AG04450 (cell line): Measurements from ENCODE around the gene ATF6B. TPM values are rescaled to one million over a fixed set of nuclear protein-coding genes. Genes with fewer than 3 reads are reported as not detected.

Experiments used
- CTCF ChIA-PET: fragments of 300-600, 350-600 bp; formaldehyde crosslinking; extraction: SDS; loops from one replicate; lab custom pipeline; 2022; ENCODE audit warnings: antibody characterized with exemption, inconsistent platforms; lab: Charles Lee
- POLR2A ChIA-PET: fragments of 350-600 bp; formaldehyde crosslinking; extraction: SDS; loops from one replicate; lab custom pipeline; 2021; ENCODE audit warnings: antibody characterized with exemption, inconsistent platforms; lab: Yijun Ruan, JAX
- DNase-seq: peaks from one replicate; pipeline ENCODE4 v3.0.0-alpha.2; 2011; ENCODE audit warnings: low read depth, low spot score
- H3K27ac ChIP-seq: one replicate; pipeline ENCODE4 v1.5.1; 2012; ENCODE audit warnings: low read depth, low read length, control low read depth
- H3K27me3 ChIP-seq: one replicate; pipeline ENCODE4 v1.6.0; 2012; ENCODE audit warnings: low read length; ENCODE audit not compliant: control insufficient read depth, insufficient read depth
- H3K4me3 ChIP-seq: 2 replicates; pipeline ENCODE4 v1.5.1; 2011; ENCODE audit warnings: mild to moderate bottlenecking, low read depth, low read length, control low read depth
- H3K9me3 ChIP-seq: 2 replicates; pipeline ENCODE4 v1.5.1; 2012; ENCODE audit warnings: low read length; ENCODE audit not compliant: control insufficient read depth, insufficient read depth
- polyA plus RNA-seq: library from polyadenylated mRNA; depleted of rRNA; stranded (reverse); fragments of >200 nt; gene quantifications from 2 replicates; pipeline ENCODE4 v1.2.3, GENCODE V29; 2011
- TF ChIP-seq, protein P1 (sequence below): IDR thresholded peaks from 2 replicates; pipeline ENCODE4 v1.5.1; 2011; ENCODE audit warnings: low read depth, low read length, control low read depth, inconsistent platforms

Gene ATF6B
- polyA plus RNA-seq, 1 experiment = 39.2 TPM

DNA sequence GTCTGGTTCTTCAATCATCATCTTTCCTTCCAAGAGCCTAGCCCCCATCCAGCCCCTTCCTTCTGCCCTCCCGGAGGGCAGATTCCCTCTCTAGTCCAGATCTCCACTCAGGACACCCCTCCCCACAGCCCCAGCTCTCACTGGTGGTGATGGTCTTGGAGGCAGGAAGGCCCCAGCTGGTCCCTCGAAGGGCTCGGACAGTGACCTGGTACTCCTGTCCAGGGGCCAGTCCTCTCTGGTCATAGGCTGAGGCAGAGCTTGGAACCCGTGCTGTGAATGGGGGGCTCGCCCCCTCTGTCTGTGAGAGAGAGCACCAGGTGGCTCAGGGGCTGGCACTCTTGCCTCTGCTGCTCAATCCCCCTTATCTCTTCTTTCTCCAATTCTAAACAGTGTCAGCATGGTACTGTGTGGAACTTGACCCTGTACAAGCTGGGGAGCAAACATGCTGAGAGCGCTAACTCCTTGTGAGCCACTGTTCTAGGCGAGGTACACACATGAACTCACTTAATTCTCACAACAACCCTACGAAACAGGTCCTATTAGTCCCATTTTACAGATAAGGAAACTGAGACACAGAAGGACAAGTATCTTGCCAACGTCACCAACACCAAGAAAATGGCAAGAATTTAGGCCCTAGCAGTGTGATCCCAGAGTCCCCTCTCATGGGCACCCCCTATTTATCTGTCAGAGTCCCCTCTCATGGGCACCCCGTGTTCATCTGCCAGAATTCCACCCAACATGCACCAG is 38.8 kb downstream of the ATF6B start:
- H3K27ac ChIP-seq = no peak overlapping the region
- POLR2A ChIA-PET = no interaction called here
- CTCF ChIA-PET = interaction anchor here (1.5 to 2.7 kb wide), 2 partner anchors 30 to 41 kb away, joined by 3 to 8 read pairs; no protein-coding TSS in a partner anchor
- no peaks in the 10 kb centered on the region; the same call in 1 of the 2 replicates for H3K9me3 ChIP-seq
- no peak for DNase-seq
- H3K4me3 ChIP-seq = no peak overlapping the region
- H3K27me3 ChIP-seq = peaks cover 57% of the 10 kb centered on the region
- TF ChIP-seq, protein P1, sequence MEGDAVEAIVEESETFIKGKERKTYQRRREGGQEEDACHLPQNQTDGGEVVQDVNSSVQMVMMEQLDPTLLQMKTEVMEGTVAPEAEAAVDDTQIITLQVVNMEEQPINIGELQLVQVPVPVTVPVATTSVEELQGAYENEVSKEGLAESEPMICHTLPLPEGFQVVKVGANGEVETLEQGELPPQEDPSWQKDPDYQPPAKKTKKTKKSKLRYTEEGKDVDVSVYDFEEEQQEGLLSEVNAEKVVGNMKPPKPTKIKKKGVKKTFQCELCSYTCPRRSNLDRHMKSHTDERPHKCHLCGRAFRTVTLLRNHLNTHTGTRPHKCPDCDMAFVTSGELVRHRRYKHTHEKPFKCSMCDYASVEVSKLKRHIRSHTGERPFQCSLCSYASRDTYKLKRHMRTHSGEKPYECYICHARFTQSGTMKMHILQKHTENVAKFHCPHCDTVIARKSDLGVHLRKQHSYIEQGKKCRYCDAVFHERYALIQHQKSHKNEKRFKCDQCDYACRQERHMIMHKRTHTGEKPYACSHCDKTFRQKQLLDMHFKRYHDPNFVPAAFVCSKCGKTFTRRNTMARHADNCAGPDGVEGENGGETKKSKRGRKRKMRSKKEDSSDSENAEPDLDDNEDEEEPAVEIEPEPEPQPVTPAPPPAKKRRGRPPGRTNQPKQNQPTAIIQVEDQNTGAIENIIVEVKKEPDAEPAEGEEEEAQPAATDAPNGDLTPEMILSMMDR = no peak

DNA sequence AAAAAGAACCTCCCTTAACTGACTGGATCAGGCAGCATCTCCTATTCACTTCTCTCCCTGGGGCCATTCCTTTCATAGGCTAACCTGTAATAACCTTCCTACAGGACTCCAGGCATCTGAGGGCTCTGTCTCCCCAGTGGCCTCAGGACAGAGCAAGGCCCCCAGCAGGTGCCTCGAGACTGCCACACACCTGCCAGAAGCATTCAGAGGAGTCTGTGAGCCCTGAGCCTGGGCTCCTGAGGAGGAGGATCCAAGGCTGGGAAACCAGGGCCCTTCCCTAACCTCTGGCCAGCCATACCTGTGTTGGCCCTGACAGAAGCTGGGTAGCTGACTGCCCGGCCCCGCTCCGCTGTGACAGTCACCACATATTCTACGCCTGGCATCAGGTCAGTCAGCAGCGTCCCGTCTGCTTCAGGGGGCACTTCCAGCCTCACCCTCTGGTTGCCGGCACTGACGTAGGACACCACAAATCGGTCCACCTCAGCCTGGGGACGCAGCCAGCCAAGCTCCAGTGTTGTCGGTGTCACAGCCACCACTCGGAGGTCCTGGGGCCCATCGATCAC is 39.5 kb downstream of the ATF6B start:
- TF ChIP-seq, protein P1 = no peak
- Histone ChIP-seq H3K9me3 (no peaks in the 10 kb centered on the region; the same call in 1 of the 2 replicates), H3K27ac (no peak overlapping the region), H3K4me3 (no peak overlapping the region), H3K27me3 (peaks cover 64% of the 10 kb centered on the region)
- ChIA-PET CTCF (interaction anchor here (1.2 to 2.7 kb wide), 2 partner anchors 26 to 30 kb away, joined by 8 to 9 read pairs; no protein-coding TSS in a partner anchor), POLR2A (no interaction called here)
- no peak for DNase-seq

DNA sequence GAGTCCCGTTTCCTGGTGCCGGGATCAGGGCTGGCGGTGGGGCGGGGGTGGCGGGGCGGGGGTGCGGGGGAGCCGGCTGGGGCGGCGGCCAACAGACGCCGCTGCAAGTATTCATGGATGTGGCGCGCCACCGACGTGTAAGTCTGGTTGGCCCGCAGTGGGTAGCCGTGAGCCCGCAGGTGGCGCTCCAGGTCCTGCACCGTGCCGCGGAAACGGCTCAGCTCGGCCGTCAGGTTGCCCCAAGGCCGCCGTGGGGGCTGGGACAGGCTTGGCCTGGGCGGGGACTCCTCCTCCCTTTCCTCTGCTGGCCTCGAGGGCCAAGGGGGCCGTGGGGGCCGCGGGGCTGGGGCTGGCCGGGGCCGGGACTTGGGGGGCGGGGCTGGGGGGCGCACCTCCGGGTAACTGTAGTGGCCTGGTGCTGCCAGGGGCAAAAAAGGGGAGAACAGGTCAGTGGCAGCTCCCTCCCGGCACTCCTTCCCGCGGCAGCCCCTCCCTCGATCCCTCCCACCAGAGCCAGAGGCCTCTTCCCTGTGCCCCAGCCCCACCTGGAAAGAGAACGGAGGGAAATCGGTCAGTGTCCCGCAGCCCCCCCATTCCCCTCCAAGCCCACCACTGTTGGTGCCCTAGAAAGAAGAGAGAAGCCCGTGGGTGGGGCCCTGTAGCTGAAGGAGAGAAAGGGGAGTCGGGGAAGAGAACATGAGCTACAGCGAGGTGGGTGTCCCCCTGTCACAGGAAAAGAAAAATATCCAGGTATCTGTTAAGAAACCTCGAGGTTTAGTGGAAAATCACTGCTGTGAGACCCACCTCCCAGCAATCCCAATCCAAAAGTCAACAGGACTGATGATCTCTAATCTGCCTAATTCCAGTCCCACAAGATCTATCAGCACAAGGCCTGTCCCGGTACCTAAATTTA is 40.2 kb downstream of the ATF6B start:
- TF ChIP-seq, protein P1 = peak; percentile 51
- H3K9me3 ChIP-seq = no peaks in the 10 kb centered on the region; the same call in 1 of the 2 replicates
- no peak overlapping the region for H3K4me3 ChIP-seq
- ChIA-PET CTCF (interaction anchor here (0.6 to 2.7 kb wide), 4 partner anchors 26 to 500 kb away, joined by 4 to 9 read pairs (median 6); no protein-coding TSS in a partner anchor), POLR2A (no interaction called here)
- peaks cover 70% of the 10 kb centered on the region for H3K27me3 ChIP-seq
- no peak overlapping the region for H3K27ac ChIP-seq
- DNase-seq = peak; percentile 20

DNA sequence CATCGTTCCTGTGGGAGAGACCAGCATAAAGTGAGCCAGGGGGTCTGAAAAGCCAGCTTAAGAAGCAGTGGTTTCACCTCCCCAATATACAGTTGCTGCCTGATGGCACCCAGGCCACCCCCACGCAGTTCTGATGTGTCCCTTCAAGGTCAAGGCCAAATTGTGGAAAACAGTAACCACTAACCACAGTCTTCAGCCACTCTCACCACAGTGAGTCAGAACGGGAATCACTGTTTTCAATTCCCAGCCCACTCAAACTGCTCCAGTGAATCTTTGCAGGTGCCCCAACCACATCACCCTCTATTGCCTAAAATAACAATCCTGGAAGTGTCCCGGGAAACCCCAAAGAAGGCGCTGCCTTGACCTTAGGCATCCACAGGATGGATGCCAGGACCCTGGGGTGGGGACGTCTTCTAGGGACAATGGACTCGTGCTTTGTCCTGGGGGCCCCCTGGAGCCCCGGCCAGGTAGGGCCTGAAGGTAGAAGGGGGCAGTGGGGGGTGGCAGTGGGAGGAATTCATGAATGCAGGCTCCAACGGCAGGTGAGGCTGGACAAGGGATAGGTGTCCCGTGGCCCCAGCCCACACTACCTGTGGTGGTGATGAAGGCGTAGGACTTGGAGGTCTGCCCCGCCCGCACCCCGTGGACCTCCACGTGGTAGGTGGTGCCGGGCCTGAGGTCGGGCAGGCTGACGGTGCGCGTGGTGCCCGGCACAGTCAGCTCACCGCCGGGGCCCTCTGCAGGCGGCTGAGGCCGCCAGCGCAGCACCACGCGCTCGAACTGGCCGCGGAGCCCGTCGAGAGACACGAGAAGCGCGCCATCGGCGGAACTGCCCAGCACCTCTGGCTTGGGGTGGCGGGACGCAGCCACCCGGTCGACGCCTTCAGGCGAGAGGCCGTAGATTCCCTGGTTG is 41.1 kb downstream of the ATF6B start:
- no peak overlapping the region for H3K27ac ChIP-seq

More for the DNA sequence above, 41.1 kb downstream of the ATF6B start:
- Histone ChIP-seq H3K27me3 (peaks cover 68% of the 10 kb centered on the region), H3K4me3 (no peak overlapping the region), H3K9me3 (no peaks in the 10 kb centered on the region; the same call in 1 of the 2 replicates)
- TF ChIP-seq, protein P1 = no peak
- ChIA-PET CTCF (interaction anchor here (0.6 to 1.2 kb wide), 3 partner anchors 27 to 500 kb away, joined by 4 to 9 read pairs (median 5); no protein-coding TSS in a partner anchor), POLR2A (interaction anchor here (0.5 kb wide), 1 partner anchor 147 kb away, joined by 4 read pairs; no protein-coding TSS in a partner anchor)
- peak; percentile 37 for DNase-seq
